ENCODE measurements around the gene ZEB1.
"Not testable (repeated sequence)": the region's sequence is repeated elsewhere in the genome, so short reads cannot be mapped to it uniquely, and the experiment has no call there.

The ZEB1 gene

GRCh38 chr10:31524460-31524859 lies 205.4 kb downstream of the ZEB1 start:
- DNase-seq (ENCODE audit: low read depth, low spot score) = no peak
- H3K4me3 ChIP-seq (ENCODE audit: low read length) = no peak overlapping the region
- no CpG with 5 or more reads among the region's 4 CpGs for WGBS (ENCODE audit: insufficient coverage, insufficient read length)
- H3K9me3 ChIP-seq (ENCODE audit: control insufficient read depth, insufficient read depth, low read length) = no peaks in the 10 kb centered on the region
- no peaks in the 10 kb centered on the region for H3K27me3 ChIP-seq (ENCODE audit: control insufficient read depth, insufficient read depth, low read length)
- H3K36me3 ChIP-seq (ENCODE audit: control insufficient read depth, insufficient read depth, low read length) = no peaks in the 10 kb centered on the region
- no peaks in the 10 kb centered on the region for H3K4me1 ChIP-seq (ENCODE audit: control insufficient read depth, insufficient read depth, low read length)
- H3K27ac ChIP-seq (ENCODE audit: low read length) = no peak overlapping the region

- no peak for DNase-seq (ENCODE audit: low read depth, low spot score)
- Histone ChIP-seq H3K4me1 (ENCODE audit: control insufficient read depth, insufficient read depth, low read length) (no peaks in the 10 kb centered on the region), H3K36me3 (ENCODE audit: control insufficient read depth, insufficient read depth, low read length) (no peaks in the 10 kb centered on the region), H3K27me3 (ENCODE audit: control insufficient read depth, insufficient read depth, low read length) (no peaks in the 10 kb centered on the region), H3K27ac (ENCODE audit: low read length) (no peak overlapping the region), H3K9me3 (ENCODE audit: control insufficient read depth, insufficient read depth, low read length) (no peaks in the 10 kb centered on the region), H3K4me3 (ENCODE audit: low read length) (no peak overlapping the region)
- 100% methylated on average over 1 of the region's 4 CpGs for WGBS (ENCODE audit: insufficient coverage, insufficient read length)
These were observed 207.2 kb downstream of the ZEB1 start for GRCh38 chr10:31526178-31526577.

GRCh38 chr10:31526681-31527080 lies 207.7 kb downstream of the ZEB1 start:
- H3K27ac ChIP-seq (ENCODE audit: low read length) = no peak overlapping the region
- WGBS (ENCODE audit: insufficient coverage, insufficient read length) = no CpG with 5 or more reads among the region's 11 CpGs
- no peaks in the 10 kb centered on the region for H3K36me3 ChIP-seq (ENCODE audit: control insufficient read depth, insufficient read depth, low read length)
- H3K4me3 ChIP-seq (ENCODE audit: low read length) = no peak overlapping the region
- H3K9me3 ChIP-seq (ENCODE audit: control insufficient read depth, insufficient read depth, low read length) = no peaks in the 10 kb centered on the region
- H3K4me1 ChIP-seq (ENCODE audit: control insufficient read depth, insufficient read depth, low read length) = no peaks in the 10 kb centered on the region
- no peaks in the 10 kb centered on the region for H3K27me3 ChIP-seq (ENCODE audit: control insufficient read depth, insufficient read depth, low read length)
- DNase-seq (ENCODE audit: low read depth, low spot score) = no peak

- Histone ChIP-seq H3K36me3 (ENCODE audit: control insufficient read depth, insufficient read depth, low read length) (no peaks in the 10 kb centered on the region), H3K4me1 (ENCODE audit: control insufficient read depth, insufficient read depth, low read length) (no peaks in the 10 kb centered on the region), H3K9me3 (ENCODE audit: control insufficient read depth, insufficient read depth, low read length) (no peaks in the 10 kb centered on the region), H3K4me3 (ENCODE audit: low read length) (no peak overlapping the region), H3K27me3 (ENCODE audit: control insufficient read depth, insufficient read depth, low read length) (no peaks in the 10 kb centered on the region), H3K27ac (ENCODE audit: low read length) (no peak overlapping the region)
- no peak for DNase-seq (ENCODE audit: low read depth, low spot score)
These were observed 209.8 kb downstream of the ZEB1 start for GRCh38 chr10:31528831-31529230.

- Histone ChIP-seq H3K36me3 (ENCODE audit: control insufficient read depth, insufficient read depth, low read length) (no peaks in the 10 kb centered on the region), H3K27me3 (ENCODE audit: control insufficient read depth, insufficient read depth, low read length) (no peaks in the 10 kb centered on the region), H3K27ac (ENCODE audit: low read length) (no peak overlapping the region), H3K9me3 (ENCODE audit: control insufficient read depth, insufficient read depth, low read length) (no peaks in the 10 kb centered on the region), H3K4me1 (ENCODE audit: control insufficient read depth, insufficient read depth, low read length) (no peaks in the 10 kb centered on the region), H3K4me3 (ENCODE audit: low read length) (no peak overlapping the region)
- no CpG with 5 or more reads among the region's 3 CpGs for WGBS (ENCODE audit: insufficient coverage, insufficient read length)
- no peak for DNase-seq (ENCODE audit: low read depth, low spot score)
These were observed 217.3 kb downstream of the ZEB1 start for GRCh38 chr10:31536302-31536701.

- H3K4me3 ChIP-seq (ENCODE audit: low read length) = no peak overlapping the region
- H3K4me1 ChIP-seq (ENCODE audit: control insufficient read depth, insufficient read depth, low read length) = no peaks in the 10 kb centered on the region
- no peak for DNase-seq (ENCODE audit: low read depth, low spot score)
- no peaks in the 10 kb centered on the region for H3K9me3 ChIP-seq (ENCODE audit: control insufficient read depth, insufficient read depth, low read length)
- H3K27me3 ChIP-seq (ENCODE audit: control insufficient read depth, insufficient read depth, low read length) = no peaks in the 10 kb centered on the region
- H3K36me3 ChIP-seq (ENCODE audit: control insufficient read depth, insufficient read depth, low read length) = no peaks in the 10 kb centered on the region
- no peak overlapping the region for H3K27ac ChIP-seq (ENCODE audit: low read length)
- WGBS (ENCODE audit: insufficient coverage, insufficient read length) = no CpG with 5 or more reads among the region's 2 CpGs
These were observed 230.9 kb downstream of the ZEB1 start for GRCh38 chr10:31549896-31550295.

GRCh38 chr10:31554556-31554955 lies 235.5 kb downstream of the ZEB1 start:
- Histone ChIP-seq H3K36me3 (ENCODE audit: control insufficient read depth, insufficient read depth, low read length) (no peaks in the 10 kb centered on the region), H3K4me1 (ENCODE audit: control insufficient read depth, insufficient read depth, low read length) (no peaks in the 10 kb centered on the region), H3K27me3 (ENCODE audit: control insufficient read depth, insufficient read depth, low read length) (no peaks in the 10 kb centered on the region), H3K9me3 (ENCODE audit: control insufficient read depth, insufficient read depth, low read length) (no peaks in the 10 kb centered on the region), H3K4me3 (ENCODE audit: low read length) (no peak overlapping the region), H3K27ac (ENCODE audit: low read length) (no peak overlapping the region)
- DNase-seq (ENCODE audit: low read depth, low spot score) = no peak
- WGBS (ENCODE audit: insufficient coverage, insufficient read length) = no CpG with 5 or more reads among the region's 2 CpGs

- H3K9me3 ChIP-seq (ENCODE audit: control insufficient read depth, insufficient read depth, low read length) = no peaks in the 10 kb centered on the region
- H3K27ac ChIP-seq (ENCODE audit: low read length) = no peak overlapping the region
- WGBS (ENCODE audit: insufficient coverage, insufficient read length) = no CpG with 5 or more reads among the region's 1 CpG
These were observed 238.8 kb downstream of the ZEB1 start for GRCh38 chr10:31557854-31558253.

GRCh38 chr10:31568252-31568861 lies 249.3 kb downstream of the ZEB1 start:
- not testable (repeated sequence) for H3K4me3 ChIP-seq (ENCODE audit: low read length); H3K4me1 ChIP-seq (ENCODE audit: control insufficient read depth, insufficient read depth, low read length); DNase-seq (ENCODE audit: low read depth, low spot score); H3K9me3 ChIP-seq (ENCODE audit: control insufficient read depth, insufficient read depth, low read length); H3K27me3 ChIP-seq (ENCODE audit: control insufficient read depth, insufficient read depth, low read length); H3K27ac ChIP-seq (ENCODE audit: low read length); H3K36me3 ChIP-seq (ENCODE audit: control insufficient read depth, insufficient read depth, low read length)
- no CpG with 5 or more reads among the region's 3 CpGs for WGBS (ENCODE audit: insufficient coverage, insufficient read length)

More at GRCh38 chr10:31557854-31558253, 238.8 kb downstream of the ZEB1 start:
- Histone ChIP-seq H3K36me3 (ENCODE audit: control insufficient read depth, insufficient read depth, low read length) (no peaks in the 10 kb centered on the region), H3K4me3 (ENCODE audit: low read length) (no peak overlapping the region), H3K27me3 (ENCODE audit: control insufficient read depth, insufficient read depth, low read length) (no peaks in the 10 kb centered on the region), H3K4me1 (ENCODE audit: control insufficient read depth, insufficient read depth, low read length) (no peaks in the 10 kb centered on the region)
- DNase-seq (ENCODE audit: low read depth, low spot score) = no peak

- H3K4me1 ChIP-seq (ENCODE audit: control insufficient read depth, insufficient read depth, low read length) = no peaks in the 10 kb centered on the region
- H3K36me3 ChIP-seq (ENCODE audit: control insufficient read depth, insufficient read depth, low read length) = no peaks in the 10 kb centered on the region
- H3K27me3 ChIP-seq (ENCODE audit: control insufficient read depth, insufficient read depth, low read length) = no peaks in the 10 kb centered on the region
- H3K4me3 ChIP-seq (ENCODE audit: low read length) = no peak overlapping the region
- no peaks in the 10 kb centered on the region for H3K9me3 ChIP-seq (ENCODE audit: control insufficient read depth, insufficient read depth, low read length)
- DNase-seq (ENCODE audit: low read depth, low spot score) = no peak
- H3K27ac ChIP-seq (ENCODE audit: low read length) = no peak overlapping the region
- WGBS (ENCODE audit: insufficient coverage, insufficient read length) = no CpG with 5 or more reads among the region's 2 CpGs
These were observed 255.6 kb downstream of the ZEB1 start for GRCh38 chr10:31574577-31574976.

GRCh38 chr10:31578181-31578852 lies 259.3 kb downstream of the ZEB1 start:
- Histone ChIP-seq H3K4me1 (ENCODE audit: control insufficient read depth, insufficient read depth, low read length) (no peaks in the 10 kb centered on the region), H3K4me3 (ENCODE audit: low read length) (no peak overlapping the region), H3K9me3 (ENCODE audit: control insufficient read depth, insufficient read depth, low read length) (no peaks in the 10 kb centered on the region), H3K27me3 (ENCODE audit: control insufficient read depth, insufficient read depth, low read length) (no peaks in the 10 kb centered on the region), H3K27ac (ENCODE audit: low read length) (no peak overlapping the region), H3K36me3 (ENCODE audit: control insufficient read depth, insufficient read depth, low read length) (no peaks in the 10 kb centered on the region)
- DNase-seq (ENCODE audit: low read depth, low spot score) = no peak
- WGBS (ENCODE audit: insufficient coverage, insufficient read length) = 100% methylated on average over 1 of the region's 3 CpGs

All from iPS DF 6.9 (cell line).